HUES6 (cell line): ENCODE results near the gene CAMSAP3.

Experiments
- H3K27ac ChIP-seq: 2 replicates; pipeline ENCODE4 v1.7.0; 2013; ENCODE audit warnings: low read depth, mild to moderate bottlenecking, low read length, inconsistent platforms
- H3K27me3 ChIP-seq: 2 replicates; pipeline ENCODE4 v1.6.1; 2013; ENCODE audit warnings: low read length; ENCODE audit not compliant: control insufficient read depth, insufficient read depth
- H3K36me3 ChIP-seq: 2 replicates; pipeline ENCODE4 v1.6.1; 2013; ENCODE audit warnings: low read length; ENCODE audit not compliant: control insufficient read depth, insufficient read depth
- H3K4me1 ChIP-seq: 2 replicates; pipeline ENCODE4 v1.6.1; 2013; ENCODE audit warnings: low read length; ENCODE audit not compliant: control insufficient read depth, insufficient read depth
- H3K4me3 ChIP-seq: 2 replicates; pipeline ENCODE4 v1.5.1; 2013; ENCODE audit warnings: low read depth, low read length
- H3K9ac ChIP-seq: one replicate; pipeline ENCODE4 v1.6.1; 2013; ENCODE audit warnings: mild to moderate bottlenecking, low read length
- H3K9me3 ChIP-seq: 2 replicates; pipeline ENCODE4 v1.6.1; 2013; ENCODE audit warnings: low read depth, low read length; ENCODE audit not compliant: control insufficient read depth, insufficient read depth

The CAMSAP3 gene, protein sequence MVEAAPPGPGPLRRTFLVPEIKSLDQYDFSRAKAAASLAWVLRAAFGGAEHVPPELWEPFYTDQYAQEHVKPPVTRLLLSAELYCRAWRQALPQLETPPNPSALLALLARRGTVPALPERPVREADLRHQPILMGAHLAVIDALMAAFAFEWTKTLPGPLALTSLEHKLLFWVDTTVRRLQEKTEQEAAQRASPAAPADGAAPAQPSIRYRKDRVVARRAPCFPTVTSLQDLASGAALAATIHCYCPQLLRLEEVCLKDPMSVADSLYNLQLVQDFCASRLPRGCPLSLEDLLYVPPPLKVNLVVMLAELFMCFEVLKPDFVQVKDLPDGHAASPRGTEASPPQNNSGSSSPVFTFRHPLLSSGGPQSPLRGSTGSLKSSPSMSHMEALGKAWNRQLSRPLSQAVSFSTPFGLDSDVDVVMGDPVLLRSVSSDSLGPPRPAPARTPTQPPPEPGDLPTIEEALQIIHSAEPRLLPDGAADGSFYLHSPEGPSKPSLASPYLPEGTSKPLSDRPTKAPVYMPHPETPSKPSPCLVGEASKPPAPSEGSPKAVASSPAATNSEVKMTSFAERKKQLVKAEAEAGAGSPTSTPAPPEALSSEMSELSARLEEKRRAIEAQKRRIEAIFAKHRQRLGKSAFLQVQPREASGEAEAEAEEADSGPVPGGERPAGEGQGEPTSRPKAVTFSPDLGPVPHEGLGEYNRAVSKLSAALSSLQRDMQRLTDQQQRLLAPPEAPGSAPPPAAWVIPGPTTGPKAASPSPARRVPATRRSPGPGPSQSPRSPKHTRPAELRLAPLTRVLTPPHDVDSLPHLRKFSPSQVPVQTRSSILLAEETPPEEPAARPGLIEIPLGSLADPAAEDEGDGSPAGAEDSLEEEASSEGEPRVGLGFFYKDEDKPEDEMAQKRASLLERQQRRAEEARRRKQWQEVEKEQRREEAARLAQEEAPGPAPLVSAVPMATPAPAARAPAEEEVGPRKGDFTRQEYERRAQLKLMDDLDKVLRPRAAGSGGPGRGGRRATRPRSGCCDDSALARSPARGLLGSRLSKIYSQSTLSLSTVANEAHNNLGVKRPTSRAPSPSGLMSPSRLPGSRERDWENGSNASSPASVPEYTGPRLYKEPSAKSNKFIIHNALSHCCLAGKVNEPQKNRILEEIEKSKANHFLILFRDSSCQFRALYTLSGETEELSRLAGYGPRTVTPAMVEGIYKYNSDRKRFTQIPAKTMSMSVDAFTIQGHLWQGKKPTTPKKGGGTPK

DNA sequence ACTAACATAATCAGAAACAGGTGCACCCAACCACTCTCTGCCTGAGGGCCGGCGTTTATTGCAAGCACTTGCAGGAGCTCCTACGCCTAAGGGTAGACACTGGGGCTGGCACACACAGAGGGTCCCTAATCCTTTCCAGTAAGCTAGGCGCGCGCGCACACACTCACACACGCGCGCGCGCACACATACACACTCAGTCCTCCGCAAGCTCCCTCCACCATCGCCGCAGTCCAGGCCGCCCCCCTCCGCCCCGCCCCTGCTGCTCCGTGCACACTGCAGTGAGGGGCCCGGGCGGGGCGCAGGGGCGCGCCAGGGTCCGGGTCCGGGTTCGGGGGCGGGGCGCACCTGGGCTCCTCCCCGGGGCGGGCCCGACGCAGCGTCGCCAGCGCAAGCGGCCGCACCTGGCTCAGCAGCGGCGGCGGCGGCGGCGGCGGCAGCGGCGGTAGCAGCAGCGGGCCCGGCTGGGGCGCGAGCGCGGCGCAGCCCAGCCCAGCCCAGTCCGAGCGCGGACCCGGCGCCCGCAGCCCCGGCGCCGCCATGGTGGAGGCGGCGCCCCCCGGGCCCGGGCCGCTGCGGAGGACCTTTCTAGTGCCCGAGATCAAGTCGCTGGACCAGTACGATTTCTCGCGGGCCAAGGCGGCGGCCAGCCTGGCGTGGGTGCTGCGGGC, at the start of gene CAMSAP3:
Gene CAMSAP3 (plus strand): TSS at position 398 of the 668 bp plus-strand sequence. CDS start 140 bp downstream, at position 538.
- Histone ChIP-seq H3K9me3 (no peaks in the 10 kb centered on the region), H3K27ac (no peak within 1 kb of the TSS), H3K27me3 (peaks cover 40% of the 10 kb centered on the region), H3K4me3 (peak within 1 kb of the TSS; percentile 68), H3K4me1 (peaks cover 10% of the 10 kb centered on the region; the same call in 1 of the 2 replicates), H3K9ac (peak within 1 kb of the TSS; percentile 55), H3K36me3 (no peaks in the 10 kb centered on the region)

DNA sequence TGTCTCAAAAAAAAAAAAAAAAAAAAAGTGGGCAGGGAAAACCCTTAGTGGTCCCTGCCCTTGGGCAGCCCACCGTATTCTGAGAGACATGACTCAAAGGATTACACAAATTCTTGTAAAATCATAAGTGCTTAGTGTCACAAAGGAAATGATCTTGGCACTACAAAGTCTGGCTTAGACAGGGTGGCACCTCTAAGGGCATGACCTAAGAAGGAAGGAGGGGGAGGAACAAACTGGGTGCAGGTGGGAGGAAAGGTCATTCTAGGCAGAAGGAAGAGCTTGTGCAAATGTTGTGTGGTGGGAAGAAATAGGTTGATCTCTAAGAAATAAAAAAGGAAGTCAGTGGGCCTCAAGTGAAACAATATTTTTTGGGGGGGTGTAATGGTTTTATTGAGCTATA, 49.8 kb upstream of the CAMSAP3 start:
- no peaks in the 10 kb centered on the region for H3K27me3 ChIP-seq
- H3K27ac ChIP-seq, result no peak overlapping the region
- H3K4me3 ChIP-seq, result no peak overlapping the region
- peaks cover 4% of the 10 kb centered on the region; the same call in 1 of the 2 replicates for H3K4me1 ChIP-seq
- no peaks in the 10 kb centered on the region for H3K9me3 ChIP-seq
- H3K9ac ChIP-seq, result no peak overlapping the region
- H3K36me3 ChIP-seq, result peaks cover 29% of the 10 kb centered on the region

DNA sequence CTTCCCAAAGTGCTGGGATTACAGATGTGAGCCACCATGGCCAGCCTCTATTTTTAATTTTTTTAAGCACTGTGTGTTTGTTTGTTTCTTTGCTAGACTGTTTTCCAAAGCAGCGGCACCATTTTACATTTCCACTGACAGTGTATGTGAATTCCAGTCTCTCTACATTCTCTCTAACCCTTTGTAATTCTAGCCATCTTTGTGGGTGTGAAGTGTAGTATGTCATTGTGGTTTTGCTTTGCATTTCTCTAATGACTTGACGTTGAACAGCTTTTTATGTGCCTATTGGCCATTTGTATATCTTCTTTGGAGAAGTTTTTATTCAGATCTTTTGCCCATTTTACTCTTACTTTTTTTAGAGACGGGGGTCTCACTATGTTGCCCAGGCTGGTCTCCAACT, 48.5 kb upstream of the CAMSAP3 start:
- H3K27me3 ChIP-seq, result no peaks in the 10 kb centered on the region
- H3K4me3 ChIP-seq, result no peak overlapping the region
- peaks cover 23% of the 10 kb centered on the region for H3K36me3 ChIP-seq

DNA sequence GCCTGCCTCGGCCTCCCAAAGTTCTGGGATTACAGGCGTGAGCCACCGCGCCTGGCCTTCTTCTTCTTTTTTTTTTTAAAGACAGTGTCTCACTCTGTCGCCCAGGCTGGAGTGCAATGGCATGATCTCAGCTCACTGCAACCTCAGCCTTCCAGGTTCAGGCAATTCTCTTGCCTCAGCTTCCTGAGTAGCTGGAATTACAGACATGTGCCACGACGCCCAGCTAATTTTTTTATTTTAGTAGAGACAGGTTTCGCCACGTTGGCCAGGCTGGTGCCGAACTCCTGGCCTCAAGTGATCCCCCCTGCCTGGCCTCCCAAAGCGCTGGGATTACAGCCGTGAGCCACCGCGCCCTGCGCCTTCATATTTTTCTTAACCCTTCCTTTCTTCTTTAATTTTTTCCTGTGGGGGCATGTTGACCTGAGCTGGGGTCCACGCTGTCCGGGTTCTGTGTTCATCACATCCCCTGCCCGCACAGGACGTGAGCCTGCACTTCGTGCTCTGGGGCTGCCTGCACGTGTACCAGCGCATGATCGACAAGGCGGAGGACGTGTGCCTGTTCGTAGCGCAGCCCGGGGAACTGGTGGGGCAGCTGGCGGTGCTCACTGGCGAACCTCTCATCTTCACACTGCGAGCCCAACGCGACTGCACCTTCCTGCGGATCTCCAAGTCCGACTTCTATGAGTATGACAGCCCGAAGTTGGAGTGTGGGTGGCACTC, 46.1 kb upstream of the CAMSAP3 start:
- H3K9ac ChIP-seq, result no peak overlapping the region
- no peaks in the 10 kb centered on the region for H3K9me3 ChIP-seq
- H3K4me3 ChIP-seq, result no peak overlapping the region
- H3K36me3 ChIP-seq, result peaks cover 8% of the 10 kb centered on the region
- H3K27me3 ChIP-seq, result no peaks in the 10 kb centered on the region
- no peak overlapping the region for H3K27ac ChIP-seq
- H3K4me1 ChIP-seq, result peaks cover 8% of the 10 kb centered on the region

More for the DNA sequence above, 48.5 kb upstream of the CAMSAP3 start:
- H3K4me1 ChIP-seq, result peaks cover 4% of the 10 kb centered on the region; the same call in 1 of the 2 replicates
- H3K27ac ChIP-seq, result no peak overlapping the region
- no peak overlapping the region for H3K9ac ChIP-seq
- H3K9me3 ChIP-seq, result no peaks in the 10 kb centered on the region

DNA sequence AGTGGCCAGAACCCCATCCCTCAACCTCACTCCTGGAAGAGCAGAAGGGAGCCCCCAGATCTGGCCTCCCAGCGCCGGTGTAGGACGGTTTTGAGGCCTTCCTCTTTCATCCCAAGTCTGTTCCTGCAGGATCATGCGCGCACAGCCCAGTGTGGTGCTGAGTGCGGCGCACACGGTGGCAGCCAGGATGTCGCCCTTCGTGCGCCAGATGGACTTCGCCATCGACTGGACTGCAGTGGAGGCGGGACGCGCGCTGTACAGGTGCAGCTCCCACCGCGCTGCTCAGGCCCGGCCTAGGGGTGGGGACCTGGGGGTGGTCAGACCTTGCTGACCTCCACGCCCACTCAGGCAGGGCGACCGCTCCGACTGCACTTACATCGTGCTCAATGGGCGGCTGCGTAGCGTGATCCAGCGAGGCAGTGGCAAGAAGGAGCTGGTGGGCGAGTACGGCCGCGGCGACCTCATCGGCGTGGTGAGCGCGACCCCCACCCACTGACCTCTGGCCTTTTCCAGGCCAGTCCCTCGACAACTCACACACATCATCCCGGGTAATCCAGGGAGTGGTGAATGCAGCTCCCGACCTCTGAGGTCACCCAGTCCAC, 45.4 kb upstream of the CAMSAP3 start:
- Histone ChIP-seq H3K36me3 (peaks cover 8% of the 10 kb centered on the region), H3K9me3 (no peaks in the 10 kb centered on the region), H3K27ac (no peak overlapping the region), H3K9ac (no peak overlapping the region), H3K4me1 (peaks cover 10% of the 10 kb centered on the region), H3K27me3 (no peaks in the 10 kb centered on the region), H3K4me3 (peak overlapping the region; percentile 46)

DNA sequence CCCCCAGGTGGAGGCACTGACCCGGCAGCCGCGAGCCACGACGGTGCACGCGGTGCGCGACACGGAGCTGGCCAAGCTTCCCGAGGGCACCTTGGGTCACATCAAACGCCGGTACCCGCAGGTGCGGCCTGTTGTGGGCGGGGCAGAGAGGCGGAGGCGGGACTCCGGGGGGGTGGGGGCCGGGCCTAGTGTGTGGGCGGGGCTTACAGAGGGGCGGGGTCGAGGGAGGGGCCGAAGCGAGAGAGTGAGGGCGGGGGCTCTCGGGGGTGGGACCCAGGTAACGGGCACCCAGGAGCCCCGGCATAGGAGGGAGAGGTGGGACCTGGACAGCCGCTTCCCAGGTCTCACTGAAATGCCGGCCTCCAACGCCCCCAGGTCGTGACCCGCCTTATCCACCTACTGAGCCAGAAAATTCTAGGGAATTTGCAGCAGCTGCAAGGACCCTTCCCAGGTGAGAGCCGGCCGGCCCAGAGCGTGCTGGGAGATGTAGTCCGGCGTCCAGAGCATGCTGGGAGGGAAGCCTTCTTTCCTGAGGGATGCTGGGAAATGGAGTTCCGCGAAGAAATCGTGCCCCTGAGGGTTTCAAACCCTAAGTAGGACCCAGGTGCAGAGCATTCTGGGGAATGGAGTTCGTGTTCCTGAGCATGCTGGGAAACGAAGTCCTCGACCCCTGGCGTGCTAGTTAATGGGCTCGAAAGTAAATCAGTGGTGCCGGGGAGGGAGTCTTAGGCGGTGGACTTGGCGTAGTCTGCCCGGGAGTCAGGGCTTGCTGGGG, 44.5 kb upstream of the CAMSAP3 start:
- H3K4me1 ChIP-seq, result peaks cover 10% of the 10 kb centered on the region
- no peaks in the 10 kb centered on the region for H3K27me3 ChIP-seq
- peaks cover 9% of the 10 kb centered on the region for H3K36me3 ChIP-seq
- no peaks in the 10 kb centered on the region for H3K9me3 ChIP-seq
- H3K9ac ChIP-seq, result no peak overlapping the region
- H3K27ac ChIP-seq, result no peak overlapping the region
- H3K4me3 ChIP-seq, result peak overlapping the region; percentile 65

DNA sequence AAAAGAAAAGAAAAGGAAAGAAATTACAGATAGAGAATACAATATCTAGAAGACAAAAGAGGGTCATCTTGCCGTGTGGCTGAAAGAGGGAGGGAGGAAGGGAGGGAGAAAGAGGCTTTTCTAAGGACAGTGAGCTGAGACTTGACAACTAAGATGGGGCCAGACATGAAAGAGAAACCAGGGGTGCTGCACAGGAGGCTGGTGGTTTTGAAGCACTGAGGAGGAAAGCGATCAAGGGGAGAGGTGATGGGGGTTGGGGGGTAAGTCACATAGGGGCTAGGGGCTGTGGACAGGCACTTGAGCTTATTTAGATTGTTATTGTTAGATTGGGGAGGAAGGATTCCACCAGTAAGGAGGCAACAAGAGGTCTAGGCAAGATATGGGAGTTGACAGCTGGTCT, 42.9 kb upstream of the CAMSAP3 start:
- H3K4me3 ChIP-seq, result no peak overlapping the region
- no peaks in the 10 kb centered on the region for H3K27me3 ChIP-seq
- no peak overlapping the region for H3K9ac ChIP-seq
- H3K4me1 ChIP-seq, result peaks cover 10% of the 10 kb centered on the region
- H3K27ac ChIP-seq, result no peak overlapping the region
- peaks cover 24% of the 10 kb centered on the region for H3K36me3 ChIP-seq
- no peaks in the 10 kb centered on the region for H3K9me3 ChIP-seq

DNA sequence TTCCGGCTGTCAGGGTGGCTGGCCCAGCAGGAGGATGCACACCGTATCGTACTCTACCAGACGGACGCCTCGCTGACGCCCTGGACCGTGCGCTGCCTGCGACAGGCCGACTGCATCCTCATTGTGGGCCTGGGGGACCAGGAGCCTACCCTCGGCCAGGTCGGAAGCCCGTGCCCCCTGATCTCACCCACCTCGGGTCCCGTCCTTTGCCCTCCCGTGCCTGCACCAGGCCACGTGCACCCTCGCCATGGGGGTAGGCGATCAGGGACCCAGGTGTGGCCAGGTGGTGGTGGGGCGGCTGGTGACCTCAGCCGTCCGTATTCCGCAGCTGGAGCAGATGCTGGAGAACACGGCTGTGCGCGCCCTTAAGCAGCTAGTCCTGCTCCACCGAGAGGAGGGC, 41.1 kb upstream of the CAMSAP3 start:
- Histone ChIP-seq H3K36me3 (peaks cover 39% of the 10 kb centered on the region), H3K4me1 (peaks cover 10% of the 10 kb centered on the region), H3K9me3 (no peaks in the 10 kb centered on the region)

More for the DNA sequence above, 41.1 kb upstream of the CAMSAP3 start:
- Histone ChIP-seq H3K4me3 (peak overlapping the region; percentile 82), H3K27me3 (no peaks in the 10 kb centered on the region), H3K9ac (no peak overlapping the region), H3K27ac (no peak overlapping the region)
